ENCODE measurements around the gene BCL2. TPM values are rescaled to one million over a fixed set of nuclear protein-coding genes. Genes with fewer than 3 reads are reported as not detected.

BCL2 gene
- total RNA-seq, 1 donor from 2014 or later, result 145 TPM

- DNase-seq (no peak), ATAC-seq (ENCODE audit: low read depth) (no peak)
- H3K4me3 Mint-ChIP-seq, result peak overlapping the region; percentile 76
- H3K9me3 Mint-ChIP-seq, result peaks cover 3% of the 10 kb centered on the region
- ChIA-PET POLR2A (interaction anchor here (0.6 to 13.1 kb wide), 9 partner anchors 9 to 239 kb away, joined by 3 to 180 read pairs (median 6); partner anchors contain the start of gene BCL2), CTCF (interaction anchor here (4.3 to 7.2 kb wide), 2 partner anchors 12 to 177 kb away, joined by 18 to 48 read pairs; no protein-coding TSS in a partner anchor)
- no peaks in the 10 kb centered on the region for H3K27me3 Mint-ChIP-seq
- no peak for TF ChIP-seq CTCF (IDR thresholded peaks at IDR 0.05)
- H3K27ac Mint-ChIP-seq, result peak overlapping the region; percentile 93
- intact Hi-C loops (cut with micrococcal nuclease), result loop anchor here (1.0 to 2.0 kb wide), 2 partner anchors 10 to 282 kb away; partner anchors contain the start of gene VPS4B
- peaks cover 92% of the 10 kb centered on the region for H3K4me1 Mint-ChIP-seq
- peaks cover 43% of the 10 kb centered on the region for H3K36me3 Mint-ChIP-seq (ENCODE audit: low read depth)
Measured at GRCh38 chr18:63140997-63141777, 178.4 kb downstream of the BCL2 start.

GRCh38 chr18:63140038-63140450 lies 179.5 kb downstream of the BCL2 start:
- Mint-ChIP-seq H3K9me3 (peaks cover 3% of the 10 kb centered on the region), H3K27ac (peak overlapping the region; percentile 90), H3K27me3 (no peaks in the 10 kb centered on the region), H3K36me3 (ENCODE audit: low read depth) (peaks cover 35% of the 10 kb centered on the region), H3K4me3 (peak overlapping the region; percentile 52), H3K4me1 (peaks cover 98% of the 10 kb centered on the region)
- ATAC-seq (ENCODE audit: low read depth), result no peak
- ChIA-PET POLR2A (interaction anchor here (0.6 to 13.1 kb wide), 7 partner anchors 15 to 613 kb away, joined by 3 to 180 read pairs (median 20); partner anchors contain the start of gene BCL2), CTCF (interaction anchor here (0.8 to 4.3 kb wide), 5 partner anchors 9 to 178 kb away, joined by 3 to 18 read pairs (median 4); no protein-coding TSS in a partner anchor)
- no peak for DNase-seq
- no peak for TF ChIP-seq CTCF (IDR thresholded peaks at IDR 0.05)
- intact Hi-C loops (cut with micrococcal nuclease), result loop anchor here (2.0 kb wide), 1 partner anchor 283 kb away; the partner anchor contains the start of gene VPS4B

- Mint-ChIP-seq H3K4me3 (peak overlapping the region; percentile 82), H3K4me1 (peaks cover 86% of the 10 kb centered on the region)
- DNase-seq, result no peak
Measured at GRCh38 chr18:63138436-63139340, 180.9 kb downstream of the BCL2 start.

DNA sequence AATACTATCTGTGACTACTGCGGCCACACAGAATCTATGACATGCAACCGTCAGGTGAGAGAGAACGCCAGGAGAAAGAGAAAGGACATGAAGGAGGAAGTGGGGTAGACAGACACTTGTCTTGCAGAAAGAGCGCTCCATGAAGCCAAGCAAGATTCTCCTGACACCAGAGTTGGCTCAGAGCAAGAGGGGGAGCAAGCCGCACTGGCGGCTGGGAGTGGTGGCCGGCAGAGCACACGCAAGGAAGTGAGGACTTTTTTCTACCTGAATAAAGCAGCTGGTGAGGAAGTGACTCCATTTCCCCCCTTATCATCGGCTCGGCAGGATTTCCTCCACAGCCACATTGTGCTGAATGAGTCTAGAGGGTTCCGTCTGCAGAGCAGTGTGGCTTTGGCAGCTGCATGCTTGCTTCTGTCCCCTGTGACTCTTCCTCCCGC lies 181.6 kb downstream of the BCL2 start:
- H3K4me1 Mint-ChIP-seq, result peaks cover 80% of the 10 kb centered on the region
- DNase-seq (no peak), ATAC-seq (ENCODE audit: low read depth) (peak; percentile 53)
- CTCF ChIA-PET, result interaction anchor here (1.0 to 2.8 kb wide), 4 partner anchors 16 to 180 kb away, joined by 3 to 17 read pairs (median 8); partner anchors contain the start of gene BCL2
- H3K4me3 Mint-ChIP-seq, result peak overlapping the region; percentile 82
- H3K36me3 Mint-ChIP-seq (ENCODE audit: low read depth), result peaks cover 30% of the 10 kb centered on the region
- peak overlapping the region; percentile 90 for H3K27ac Mint-ChIP-seq
- no peak for TF ChIP-seq CTCF (IDR thresholded peaks at IDR 0.05)
- peaks cover 3% of the 10 kb centered on the region for H3K9me3 Mint-ChIP-seq
- POLR2A ChIA-PET, result interaction anchor here (1.1 to 13.1 kb wide), 11 partner anchors 9 to 614 kb away, joined by 3 to 180 read pairs (median 6); partner anchors contain the start of gene BCL2
- intact Hi-C loops (cut with micrococcal nuclease), result loop anchor here (1.0 to 5.0 kb wide), 3 partner anchors 17 to 421 kb away; partner anchors contain the start of genes BCL2 and PHLPP1
- H3K27me3 Mint-ChIP-seq, result no peaks in the 10 kb centered on the region

More at GRCh38 chr18:63138436-63139340, 180.9 kb downstream of the BCL2 start:
- ATAC-seq (ENCODE audit: low read depth), result peak; percentile 47
- Mint-ChIP-seq H3K36me3 (ENCODE audit: low read depth) (peaks cover 32% of the 10 kb centered on the region), H3K27ac (peak overlapping the region; percentile 90), H3K9me3 (peaks cover 3% of the 10 kb centered on the region), H3K27me3 (no peaks in the 10 kb centered on the region)
- no peak for TF ChIP-seq CTCF (IDR thresholded peaks at IDR 0.05)
- intact Hi-C loops (cut with micrococcal nuclease), result loop anchor here (1.0 to 5.0 kb wide), 3 partner anchors 17 to 421 kb away; partner anchors contain the start of genes BCL2 and PHLPP1
- ChIA-PET CTCF (interaction anchor here (0.8 to 2.8 kb wide), 9 partner anchors 13 to 179 kb away, joined by 3 to 17 read pairs (median 4); partner anchors contain the start of gene BCL2), POLR2A (interaction anchor here (0.5 to 13.1 kb wide), 14 partner anchors 9 to 614 kb away, joined by 3 to 180 read pairs (median 5); partner anchors contain the start of gene BCL2)
